ENCODE results near the gene PRR11.

Gene PRR11

GRCh38 chr17:59145571-59146096, 9.9 kb upstream of the PRR11 start:
- no peak overlapping the region for H3K9ac ChIP-seq (ENCODE audit: low read length)
- no peak for TF ChIP-seq EZH2phosphoT487 (conservative IDR thresholded peaks at IDR 0.05; ENCODE audit: low read length)
- no peak for TF ChIP-seq CTCF (IDR thresholded peaks at IDR 0.05; ENCODE audit: insufficient read depth, low read length, poor library complexity, severe bottlenecking)
- no peak overlapping the region for H3K4me3 ChIP-seq (ENCODE audit: insufficient read depth, low read length, poor library complexity, severe bottlenecking)
- H3K27ac ChIP-seq (ENCODE audit: low read depth, low read length), result no peak overlapping the region
- H3K27me3 ChIP-seq (ENCODE audit: low read length), result no peaks in the 10 kb centered on the region
- H3K79me2 ChIP-seq (ENCODE audit: insufficient read depth, low read length), result peaks cover 99% of the 10 kb centered on the region
- H3F3A ChIP-seq (ENCODE audit: insufficient read depth), result peaks cover 5% of the 10 kb centered on the region; the same call in 1 of the 2 replicates
- no peaks in the 10 kb centered on the region for H3K9me3 ChIP-seq (ENCODE audit: insufficient read depth, low read length)
- peaks cover 18% of the 10 kb centered on the region for H4K20me1 ChIP-seq (ENCODE audit: low read depth, low read length)
- H2AFZ ChIP-seq (ENCODE audit: low read depth, low read length, severe bottlenecking), result no peak overlapping the region
- no peak overlapping the region for H3K4me2 ChIP-seq (ENCODE audit: low read depth, low read length, poor library complexity, severe bottlenecking)
- no peaks in the 10 kb centered on the region for H3K9me2 ChIP-seq (replicated peaks; ENCODE audit: insufficient read depth, low read length)
- peaks cover 5% of the 10 kb centered on the region; the same call in 1 of the 2 replicates for H3K36me3 ChIP-seq (ENCODE audit: low read length)

- Histone ChIP-seq H3K9me3 (ENCODE audit: insufficient read depth, low read length) (no peaks in the 10 kb centered on the region), H3K27me3 (ENCODE audit: low read length) (no peaks in the 10 kb centered on the region), H3K27ac (ENCODE audit: low read depth, low read length) (no peak overlapping the region), H3K9me2 (replicated peaks; ENCODE audit: insufficient read depth, low read length) (no peaks in the 10 kb centered on the region), H3K9ac (ENCODE audit: low read length) (no peak overlapping the region), H3K36me3 (ENCODE audit: low read length) (peaks cover 5% of the 10 kb centered on the region; the same call in 1 of the 2 replicates), H3F3A (ENCODE audit: insufficient read depth) (peaks cover 20% of the 10 kb centered on the region), H3K4me2 (ENCODE audit: low read depth, low read length, poor library complexity, severe bottlenecking) (peak overlapping the region; percentile 4), H3K4me3 (ENCODE audit: insufficient read depth, low read length, poor library complexity, severe bottlenecking) (no peak overlapping the region), H3K79me2 (ENCODE audit: insufficient read depth, low read length) (peaks cover 100% of the 10 kb centered on the region), H4K20me1 (ENCODE audit: low read depth, low read length) (peaks cover 18% of the 10 kb centered on the region), H2AFZ (ENCODE audit: low read depth, low read length, severe bottlenecking) (no peak overlapping the region)
- no peak for TF ChIP-seq CTCF (IDR thresholded peaks at IDR 0.05; ENCODE audit: insufficient read depth, low read length, poor library complexity, severe bottlenecking)
- no peak for TF ChIP-seq EZH2phosphoT487 (conservative IDR thresholded peaks at IDR 0.05; ENCODE audit: low read length)
Observed at GRCh38 chr17:59149051-59149450, 6.5 kb upstream of the PRR11 start.

GRCh38 chr17:59149841-59150511, 5.6 kb upstream of the PRR11 start:
- no peak overlapping the region; the same call in 1 of the 2 replicates for H3K27ac ChIP-seq (ENCODE audit: low read depth, low read length)
- peak overlapping the region; percentile 100 for H3K4me2 ChIP-seq (ENCODE audit: low read depth, low read length, poor library complexity, severe bottlenecking)
- no peaks in the 10 kb centered on the region for H3K9me2 ChIP-seq (replicated peaks; ENCODE audit: insufficient read depth, low read length)
- no peak overlapping the region for H2AFZ ChIP-seq (ENCODE audit: low read depth, low read length, severe bottlenecking)
- peaks cover 20% of the 10 kb centered on the region for H3F3A ChIP-seq (ENCODE audit: insufficient read depth)
- H3K4me3 ChIP-seq (ENCODE audit: insufficient read depth, low read length, poor library complexity, severe bottlenecking), result no peak overlapping the region
- no peaks in the 10 kb centered on the region for H3K9me3 ChIP-seq (ENCODE audit: insufficient read depth, low read length)
- peaks cover 12% of the 10 kb centered on the region for H4K20me1 ChIP-seq (ENCODE audit: low read depth, low read length)
- peaks cover 5% of the 10 kb centered on the region; the same call in 1 of the 2 replicates for H3K36me3 ChIP-seq (ENCODE audit: low read length)
- H3K9ac ChIP-seq (ENCODE audit: low read length), result no peak overlapping the region
- H3K79me2 ChIP-seq (ENCODE audit: insufficient read depth, low read length), result peaks cover 99% of the 10 kb centered on the region
- no peaks in the 10 kb centered on the region for H3K27me3 ChIP-seq (ENCODE audit: low read length)
- TF ChIP-seq EZH2phosphoT487 (conservative IDR thresholded peaks at IDR 0.05; ENCODE audit: low read length) (no peak), CTCF (IDR thresholded peaks at IDR 0.05; ENCODE audit: insufficient read depth, low read length, poor library complexity, severe bottlenecking) (no peak)
